Measurements from ENCODE around the gene TMEM244. TPM values are rescaled to one million over a fixed set of nuclear protein-coding genes. Genes with fewer than 3 reads are reported as not detected.
"Not testable (repeated sequence)": the region's sequence is repeated elsewhere in the genome, so short reads cannot be mapped to it uniquely, and the experiment has no call there.

The TMEM244 gene
- total and polyA plus RNA-seq, 2 of the 4 experiments (the other 2 are of a cell fraction), result 0.21 to 0.36 TPM

GRCh38 chr6:129842137-129842536 is 19.0 kb downstream of the TMEM244 start:
- H2BK15ac ChIP-seq (ENCODE audit: low read depth, low read length), result no peak overlapping the region
- no peaks in the 10 kb centered on the region for H3K79me1 ChIP-seq (ENCODE audit: low read depth in 1 of 2, low read length in 2 of 2)
- no peak overlapping the region for H2BK5ac ChIP-seq (ENCODE audit: low read depth, low read length, poor library complexity, severe bottlenecking)
- H2BK20ac ChIP-seq (ENCODE audit: low read depth, low read length), result no peak overlapping the region
- no CpG with 5 or more reads among the region's 1 CpG for WGBS, 2 experiments (ENCODE audit: extremely low coverage in 2 of 2, insufficient read length in 1 of 2)
- ChIA-PET POLR2A (ENCODE audit: unreplicated experiment) (no interaction called here), CTCF (no interaction called here)
- no peaks in the 10 kb centered on the region for H3K36me3 ChIP-seq (ENCODE audit: control insufficient read depth, insufficient read depth, low read length)
- H3K23ac ChIP-seq (ENCODE audit: low read depth, low read length), result no peak overlapping the region
- H3K27ac ChIP-seq (ENCODE audit: insufficient read depth, low read length), result no peak overlapping the region
- H3K18ac ChIP-seq (ENCODE audit: low read depth, low read length), result no peak overlapping the region
- TF ChIP-seq SMC3 (IDR thresholded peaks at IDR 0.05; ENCODE audit: low read depth, low read length), result no peak
- no peak for TF ChIP-seq MAFK (IDR thresholded peaks at IDR 0.05; ENCODE audit: low read depth, low read length)
- no peak for TF ChIP-seq CEBPB (IDR thresholded peaks at IDR 0.05; ENCODE audit: low read depth, low read length)
- no peak for TF ChIP-seq USF2 (IDR thresholded peaks at IDR 0.05; ENCODE audit: low read depth, low read length)
- TF ChIP-seq CHD1 (IDR thresholded peaks at IDR 0.05; ENCODE audit: low read depth, low read length), result no peak
- no peak for TF ChIP-seq NFE2L2 (IDR thresholded peaks at IDR 0.05; ENCODE audit: low read depth, low read length)
- TF ChIP-seq RAD21 (IDR thresholded peaks at IDR 0.05; ENCODE audit: low read length), result no peak
- TF ChIP-seq BHLHE40 (IDR thresholded peaks at IDR 0.05; ENCODE audit: low read depth, low read length), result no peak
- H2AK5ac ChIP-seq (ENCODE audit: low read depth, low read length), result no peak overlapping the region
- H3K4me3 ChIP-seq (ENCODE audit: insufficient read depth, low read depth, low read length), result no peak overlapping the region
- no peak overlapping the region for H3K14ac ChIP-seq (replicated peaks; ENCODE audit: low read depth, low read length)
- in situ Hi-C loops (cut with MboI; ENCODE audit: low sequenced_read_pairs), result no loop called here
- DNase-seq, result no peak
- H4K20me1 ChIP-seq (ENCODE audit: insufficient read depth, low read length), result no peaks in the 10 kb centered on the region
- no peak overlapping the region for H3K4me2 ChIP-seq (ENCODE audit: low read depth, low read length)
- no peak overlapping the region for H2AK9ac ChIP-seq (replicated peaks; ENCODE audit: low read depth, low read length, poor library complexity)
- H4K5ac ChIP-seq (ENCODE audit: low read depth, low read length), result no peak overlapping the region
- no peaks in the 10 kb centered on the region for H3K9me1 ChIP-seq (ENCODE audit: insufficient read depth, low read length)
- no peak overlapping the region for H3K4ac ChIP-seq (ENCODE audit: low read depth, low read length)
- no peak for ATAC-seq (ENCODE audit: low read depth)
- H4K91ac ChIP-seq (ENCODE audit: insufficient read depth, low read depth, low read length), result no peak overlapping the region
- intact Hi-C loops (cut with micrococcal nuclease), result no loop called here
- H2BK120ac ChIP-seq (ENCODE audit: low read depth, low read length), result no peak overlapping the region
- no peak overlapping the region for H2AFZ ChIP-seq (replicated peaks; ENCODE audit: low read length, poor library complexity)
- H3K9ac ChIP-seq (ENCODE audit: low read depth, low read length), result no peak overlapping the region
- dilution Hi-C loops (cut with HindIII; ENCODE audit: low sequenced_read_pairs, unreplicated experiment), result no loop called here
- no peak overlapping the region for H3K56ac ChIP-seq (ENCODE audit: extremely low read depth, insufficient read depth, low read length)
- no peaks in the 10 kb centered on the region for H3K27me3 ChIP-seq (ENCODE audit: control insufficient read depth, insufficient read depth, low read length)
- H4K8ac ChIP-seq (ENCODE audit: low read depth in 2 of 2, low read length in 2 of 2), result no peak overlapping the region
- peaks cover 3% of the 10 kb centered on the region for H3K4me1 ChIP-seq (ENCODE audit: control insufficient read depth, insufficient read depth, low read length)
- no peaks in the 10 kb centered on the region for H3K9me3 ChIP-seq (ENCODE audit: control insufficient read depth, insufficient read depth, low read length)
- no TSS peak for BruUV-seq (replicated peaks)

- H2AFZ ChIP-seq (replicated peaks; ENCODE audit: low read length, poor library complexity); dilution Hi-C loops (cut with HindIII; ENCODE audit: low sequenced_read_pairs, unreplicated experiment); H3K56ac ChIP-seq (ENCODE audit: extremely low read depth, insufficient read depth, low read length); ATAC-seq (ENCODE audit: low read depth); CTCF ChIA-PET; H3K9ac ChIP-seq (ENCODE audit: low read depth, low read length); H3K18ac ChIP-seq (ENCODE audit: low read depth, low read length); H4K20me1 ChIP-seq (ENCODE audit: insufficient read depth, low read length); H2BK20ac ChIP-seq (ENCODE audit: low read depth, low read length); H4K8ac ChIP-seq (ENCODE audit: low read depth in 2 of 2, low read length in 2 of 2); H2BK15ac ChIP-seq (ENCODE audit: low read depth, low read length); H3K79me1 ChIP-seq (ENCODE audit: low read depth in 1 of 2, low read length in 2 of 2); H3K9me3 ChIP-seq (ENCODE audit: control insufficient read depth, insufficient read depth, low read length); H3K4me2 ChIP-seq (ENCODE audit: low read depth, low read length); H2AK9ac ChIP-seq (replicated peaks; ENCODE audit: low read depth, low read length, poor library complexity); in situ Hi-C loops (cut with MboI; ENCODE audit: low sequenced_read_pairs); H3K36me3 ChIP-seq (ENCODE audit: control insufficient read depth, insufficient read depth, low read length); H3K9me1 ChIP-seq (ENCODE audit: insufficient read depth, low read length); H3K4me3 ChIP-seq (ENCODE audit: insufficient read depth, low read depth, low read length); POLR2A ChIA-PET (ENCODE audit: unreplicated experiment); intact Hi-C loops (cut with micrococcal nuclease); H2BK120ac ChIP-seq (ENCODE audit: low read depth, low read length); H4K5ac ChIP-seq (ENCODE audit: low read depth, low read length); H3K27ac ChIP-seq (ENCODE audit: insufficient read depth, low read length); H3K4ac ChIP-seq (ENCODE audit: low read depth, low read length); H2AK5ac ChIP-seq (ENCODE audit: low read depth, low read length); H3K27me3 ChIP-seq (ENCODE audit: control insufficient read depth, insufficient read depth, low read length); H3K4me1 ChIP-seq (ENCODE audit: control insufficient read depth, insufficient read depth, low read length); DNase-seq; H3K23ac ChIP-seq (ENCODE audit: low read depth, low read length); H4K91ac ChIP-seq (ENCODE audit: insufficient read depth, low read depth, low read length); BruUV-seq (replicated peaks); H2BK5ac ChIP-seq (ENCODE audit: low read depth, low read length, poor library complexity, severe bottlenecking); H3K14ac ChIP-seq (replicated peaks; ENCODE audit: low read depth, low read length): not testable (repeated sequence)
- WGBS, 2 experiments (ENCODE audit: extremely low coverage in 2 of 2, insufficient read length in 1 of 2), result no CpG with 5 or more reads among the region's 1 CpG
These were observed 21.6 kb downstream of the TMEM244 start for GRCh38 chr6:129839562-129839961.

Measured in IMR-90 (cell line).